Articular chondrocyte of knee joint (primary cell): ENCODE data around the gene CFHR3. TPM values are rescaled to one million over a fixed set of nuclear protein-coding genes. Genes with fewer than 3 reads are reported as not detected.

Experiments
- total RNA-seq: library from RNA; depleted of rRNA; stranded (reverse); fragments of >200 nt; gene quantifications from 2 replicates; pipeline ENCODE4 v1.2.3, GENCODE V29; 2012

CFHR3 gene
- 0.11 TPM in 1 of 2 replicates, not detected in the other for total RNA-seq

GRCh38 chr1:196774603-196775002 is at the start of gene CFHR3:
TSS of gene CFHR3 (plus strand) at chr1:196774840. CDS start at chr1:196774887, 47 bp downstream.

DNA sequence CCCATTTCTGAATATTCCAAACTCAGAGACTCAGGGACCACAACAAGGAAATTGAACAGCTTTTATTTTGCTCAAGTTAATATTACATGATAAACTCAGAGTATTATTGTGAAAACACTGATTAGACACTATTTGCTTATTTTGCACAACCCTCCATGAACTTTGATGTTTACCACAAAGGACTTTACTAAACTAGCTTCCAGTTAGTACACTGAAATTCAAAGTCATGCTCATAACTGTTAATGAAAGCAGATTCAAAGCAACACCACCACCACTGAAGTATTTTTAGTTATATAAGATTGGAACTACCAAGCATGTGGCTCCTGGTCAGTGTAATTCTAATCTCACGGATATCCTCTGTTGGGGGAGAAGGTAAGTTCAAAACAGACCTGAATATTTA is 44.9 kb downstream of the CFHR3 start, which contains the start of gene CFHR1:
Gene CFHR1, plus strand, starts transcription at position 201 of the 400 bp plus-strand sequence. Its CDS starts 114 bp downstream, at position 315.

Other genes starting within 250 kb of the CFHR3 start
- 4.7 and 5.1 TPM in 2 replicates for gene KCNT2, start 166.4 kb upstream of the CFHR3 start, total RNA-seq
- gene CFH, start 122.8 kb upstream of the CFHR3 start, total RNA-seq, result 185 and 294 TPM in 2 replicates
- 1.0 and 1.5 TPM in 2 replicates for gene CFHR1, start 44.9 kb downstream of the CFHR3 start, total RNA-seq
- gene CFHR4, start 113.2 kb downstream of the CFHR3 start, total RNA-seq, result not detected in 2 replicates
- not detected in 2 replicates for gene CFHR2, start 168.9 kb downstream of the CFHR3 start, total RNA-seq
- gene CFHR5, start 202.7 kb downstream of the CFHR3 start, total RNA-seq, result not detected in 2 replicates